GM19240 (cell line): ENCODE measurements around the gene RHOG.
A peak's percentile ranks its signal among the peaks of the same experiment; 100 is the strongest.
"Not testable (repeated sequence)": the region's sequence is repeated elsewhere in the genome, so short reads cannot be mapped to it uniquely, and the experiment has no call there.

ENCODE experiments used
- DNase-seq: peaks from one replicate; pipeline ENCODE4 v3.0.0; 2011; ENCODE audit warnings: low spot score; ENCODE audit not compliant: insufficient read length

RHOG gene

DNA sequence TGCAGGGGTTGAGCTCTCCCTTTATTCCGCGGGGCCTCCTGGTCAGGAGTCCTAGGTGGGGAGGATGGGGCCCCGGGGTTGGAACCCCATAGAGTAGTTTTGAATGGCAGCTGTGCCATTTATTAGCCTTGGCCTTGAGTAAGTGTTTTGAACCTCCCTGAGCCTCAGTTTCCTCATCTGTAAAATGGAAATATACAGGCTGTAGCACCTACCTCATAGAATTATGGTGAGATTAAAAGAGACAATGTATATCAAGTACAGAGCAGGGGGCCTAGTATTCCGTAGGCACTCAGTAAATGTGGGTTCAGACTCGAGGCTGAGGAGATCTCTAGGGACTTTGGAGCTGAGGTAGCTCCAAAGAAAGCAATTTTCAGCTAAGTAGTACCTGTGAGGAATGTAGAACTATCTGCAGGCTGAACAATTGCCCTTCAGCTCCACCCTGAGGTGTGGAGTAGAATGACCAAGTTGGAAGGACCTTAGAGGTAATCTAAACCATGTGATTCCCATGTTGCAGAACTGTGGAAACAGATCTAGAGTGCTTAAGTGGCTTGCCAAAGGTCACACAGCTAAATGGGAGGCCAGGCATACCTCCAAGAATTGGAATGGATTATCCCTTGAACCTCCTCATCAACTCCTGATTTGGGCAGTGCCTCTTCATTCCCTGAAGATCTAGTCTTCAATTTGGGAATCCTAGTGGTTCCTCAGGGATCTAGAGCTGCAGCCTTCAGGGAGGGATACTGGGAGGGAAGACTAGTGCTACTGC lies 31.7 kb downstream of the RHOG start:
- DNase-seq = peak; percentile 52

DNA sequence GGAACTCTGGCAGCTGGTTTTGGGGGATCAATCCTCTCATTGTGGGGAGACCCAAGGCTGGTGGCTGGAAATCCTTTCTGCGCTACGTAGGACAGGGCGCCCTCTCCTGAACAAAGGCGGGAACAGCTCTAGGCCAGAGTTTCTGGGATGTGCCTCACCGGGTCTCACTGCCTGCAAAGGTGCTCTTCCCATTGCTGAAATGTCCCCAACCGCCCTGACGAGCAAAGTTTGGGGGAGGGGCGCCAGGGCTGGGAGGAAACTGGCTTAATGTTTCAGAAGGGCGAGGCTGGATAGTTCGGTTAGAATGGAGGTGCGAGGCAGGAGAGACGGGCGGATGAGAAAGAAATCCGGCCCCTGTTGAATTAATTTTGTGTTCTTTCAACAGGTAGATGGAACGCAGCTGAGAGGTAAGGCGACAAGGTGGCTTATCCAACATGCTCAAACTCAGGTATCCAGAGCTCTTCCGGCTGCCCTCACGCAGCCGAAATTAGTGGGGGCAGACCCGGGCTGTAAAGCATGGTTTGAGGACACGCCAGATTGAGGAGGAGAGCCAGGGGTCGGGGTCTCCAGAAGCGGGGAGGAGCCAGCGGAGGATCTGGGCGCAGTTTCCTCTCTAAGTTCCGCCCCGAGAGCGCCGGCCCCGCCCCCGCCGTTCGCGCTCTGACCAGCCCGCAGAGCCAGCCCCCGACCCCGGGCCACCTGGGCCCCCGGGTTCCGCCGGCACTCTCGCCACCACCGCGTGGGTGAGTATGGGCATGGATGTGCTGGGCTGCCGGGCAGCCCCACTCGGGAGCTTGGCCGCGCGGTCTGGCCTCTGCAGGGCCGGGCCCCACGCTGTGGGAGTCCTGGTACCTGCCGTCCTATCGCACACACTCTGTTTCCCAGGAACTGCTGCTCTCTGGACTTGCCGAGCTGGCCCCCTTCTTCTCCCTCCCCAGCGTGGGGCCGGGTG lies 32.6 kb downstream of the RHOG start, which contains the start of gene PGAP2:
Gene PGAP2 (plus strand): TSS at position 652 of the 952 bp plus-strand sequence. CDS start 2,700 bp downstream, outside the sequence.
- DNase-seq = peak; percentile 47

DNA sequence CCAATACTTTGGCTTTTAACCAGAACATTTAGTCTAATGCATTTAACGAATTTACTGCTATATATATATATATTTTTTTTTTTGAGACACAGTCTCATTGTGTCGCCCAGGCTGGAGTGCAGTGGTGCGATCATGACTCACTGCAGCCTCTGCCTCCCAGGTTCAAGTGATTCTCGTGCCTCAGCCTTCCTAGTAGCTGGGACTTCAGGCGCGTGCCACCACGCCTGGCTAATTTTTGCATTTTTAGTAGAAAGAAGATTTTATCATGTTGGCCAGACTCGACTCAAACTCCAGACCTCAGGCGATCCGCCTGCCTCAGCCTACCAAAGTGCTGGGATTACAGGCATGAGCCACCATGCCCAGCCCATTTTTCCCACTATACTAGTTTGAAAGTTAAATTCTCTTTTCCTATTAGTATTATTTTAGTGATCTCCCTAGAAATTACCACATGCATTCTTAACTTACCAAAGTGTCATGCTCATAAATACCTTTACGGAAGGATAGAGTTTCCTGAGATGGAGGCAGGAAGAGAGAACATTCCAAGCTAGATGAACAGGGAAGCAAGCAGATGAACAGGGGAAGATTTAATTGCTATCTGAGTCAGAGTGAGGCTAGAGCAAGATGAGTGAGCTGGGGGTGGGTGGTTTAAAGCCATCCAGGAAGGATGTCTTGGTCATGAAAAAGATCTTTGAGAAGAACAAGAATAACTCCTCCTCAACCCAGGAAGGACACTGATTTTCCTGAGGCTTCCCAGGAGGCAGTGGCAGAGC lies 36.8 kb downstream of the RHOG start:
- no peak for DNase-seq

DNA sequence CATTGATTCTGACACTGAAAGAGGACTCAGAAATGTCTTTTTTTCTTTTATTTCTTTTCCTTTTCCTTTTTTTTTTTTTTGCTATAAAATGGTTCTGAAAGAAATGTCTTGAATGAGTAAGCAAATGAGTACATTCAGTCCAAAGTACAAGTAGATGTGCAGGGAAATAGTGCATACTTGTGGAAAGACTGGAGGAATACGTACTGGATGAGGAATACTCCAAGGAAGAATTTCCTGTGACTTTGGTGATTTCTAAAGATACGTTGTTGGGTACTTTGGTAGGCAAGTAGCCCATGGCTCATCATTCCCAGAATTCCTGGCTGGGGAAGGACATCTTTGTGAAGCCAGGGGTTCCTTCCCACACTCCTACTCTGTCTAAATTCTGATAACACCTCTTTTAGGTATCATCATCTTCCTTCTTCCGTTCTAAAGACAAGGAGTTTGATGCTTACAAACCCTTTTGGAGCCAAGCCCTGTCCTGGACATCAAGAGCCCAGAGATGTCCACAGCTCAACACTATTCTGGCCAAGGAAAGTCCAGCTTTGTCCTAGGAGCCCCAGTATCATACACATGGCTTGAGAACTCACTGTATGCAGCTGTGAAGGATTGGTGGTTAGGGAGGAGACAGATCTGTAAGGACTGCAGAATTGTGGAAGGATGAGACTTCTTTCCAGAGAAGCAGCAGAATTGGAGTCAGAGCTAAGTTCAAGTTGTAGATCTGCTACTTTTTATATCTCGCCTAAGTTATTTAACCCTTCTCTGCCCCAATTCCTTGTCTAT lies 38.6 kb downstream of the RHOG start:
- DNase-seq = no peak

DNA sequence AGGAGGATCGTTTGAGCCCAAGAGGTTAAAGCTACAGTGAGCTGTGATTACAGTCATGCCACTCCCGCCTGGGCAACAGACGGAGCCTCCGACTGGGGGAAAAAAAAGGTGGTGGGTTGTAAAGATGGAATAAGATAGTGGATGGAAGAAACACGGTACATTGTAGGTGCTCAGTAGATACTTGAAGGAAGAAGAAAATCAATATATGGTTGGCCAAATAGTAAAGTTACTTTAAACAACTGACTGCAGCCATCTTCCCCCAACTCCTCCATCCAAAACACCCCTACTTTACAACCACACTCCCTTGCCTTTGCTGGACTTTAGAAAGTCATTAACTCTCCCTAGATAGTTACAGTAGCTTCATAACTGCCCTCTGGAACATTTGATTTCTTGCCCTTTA lies 40.9 kb downstream of the RHOG start:
- DNase-seq = no peak

DNA sequence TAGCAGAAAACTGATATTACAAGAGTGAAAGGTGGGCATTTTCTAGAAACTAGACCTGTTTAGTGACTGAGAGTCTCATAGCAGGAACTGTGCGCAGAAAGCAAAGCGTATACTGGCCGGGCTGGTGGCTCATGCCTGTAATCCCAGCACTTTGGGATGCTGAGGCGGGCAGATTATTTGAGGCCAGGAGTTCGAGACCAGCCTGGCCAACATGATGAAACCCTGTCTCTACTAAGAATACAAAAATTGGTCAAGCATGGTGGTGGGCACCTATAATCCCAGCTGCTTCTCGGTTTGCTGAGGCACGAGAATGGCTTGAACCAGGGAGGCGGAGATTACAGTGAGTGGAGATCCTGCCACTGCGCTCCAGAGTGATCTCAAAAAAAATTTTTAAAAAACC lies 41.6 kb downstream of the RHOG start:
- no peak for DNase-seq

DNA sequence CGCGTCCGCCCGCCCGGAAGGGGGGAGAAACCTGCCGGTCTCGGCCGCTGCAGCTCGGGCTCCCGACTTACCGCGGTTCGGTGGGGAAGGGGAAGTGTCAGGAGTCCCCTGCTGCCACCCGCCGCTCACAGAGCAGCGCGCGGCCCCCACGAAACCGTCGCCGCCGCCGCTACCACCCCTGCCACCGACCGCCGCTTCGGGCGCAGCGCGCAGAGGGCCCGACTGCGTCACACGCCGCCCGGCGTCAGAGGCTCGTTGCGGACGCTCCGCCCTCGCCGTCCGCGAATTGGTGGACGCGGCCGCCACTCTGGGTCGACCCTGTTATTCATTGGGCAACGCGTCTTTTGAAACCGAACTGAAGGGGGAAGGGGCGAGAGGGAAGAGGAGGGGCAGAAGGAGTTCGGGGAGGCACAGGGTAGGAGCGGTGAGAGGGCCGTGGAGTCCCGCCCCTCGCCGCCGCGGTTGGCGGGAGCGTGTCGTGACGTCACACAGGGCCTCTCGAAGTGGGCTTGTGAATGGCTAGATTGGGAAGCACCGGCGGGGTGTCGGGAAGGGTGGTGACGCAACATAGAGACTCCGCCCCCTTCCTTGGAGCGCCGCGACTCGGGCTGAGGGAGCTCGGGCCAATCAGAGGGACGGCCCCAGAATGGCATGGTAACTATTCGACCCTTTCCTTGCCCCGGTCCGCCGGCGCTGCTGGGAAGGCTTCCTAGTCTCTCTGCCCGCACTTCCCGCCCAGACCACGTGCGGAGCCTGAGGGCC lies 43.2 kb downstream of the RHOG start, which contains the start of gene NUP98:
Gene NUP98 (minus strand): TSS at position 226 of the 762 bp plus-strand sequence. CDS start 15,437 bp downstream, outside the sequence.
- DNase-seq = peak; percentile 95

DNA sequence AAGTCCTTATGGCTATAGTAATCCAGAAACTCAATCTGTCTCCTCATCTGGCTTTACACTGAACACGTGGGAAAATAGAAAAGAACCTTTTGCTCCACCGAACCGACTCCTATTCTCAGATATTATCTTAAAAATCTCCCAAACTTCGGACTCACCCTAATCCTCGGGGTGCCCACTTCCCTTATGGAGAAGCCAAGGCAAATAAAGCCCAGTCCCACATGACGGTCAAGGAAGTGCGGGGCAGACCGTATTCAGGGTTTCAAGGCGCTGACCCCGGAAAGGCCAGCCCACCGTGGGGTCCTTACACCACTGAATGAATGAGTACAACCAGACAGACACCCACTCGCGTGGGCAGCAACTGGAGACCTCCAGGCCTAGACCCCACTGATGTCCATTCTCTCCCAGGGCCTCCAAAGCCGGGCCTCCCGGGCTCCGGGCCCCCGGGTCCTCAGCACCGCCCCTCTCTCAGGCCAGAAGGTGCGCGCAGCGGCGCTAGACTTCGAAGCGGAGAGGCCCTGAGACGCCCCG lies 43.9 kb downstream of the RHOG start:
- DNase-seq = no peak

DNA sequence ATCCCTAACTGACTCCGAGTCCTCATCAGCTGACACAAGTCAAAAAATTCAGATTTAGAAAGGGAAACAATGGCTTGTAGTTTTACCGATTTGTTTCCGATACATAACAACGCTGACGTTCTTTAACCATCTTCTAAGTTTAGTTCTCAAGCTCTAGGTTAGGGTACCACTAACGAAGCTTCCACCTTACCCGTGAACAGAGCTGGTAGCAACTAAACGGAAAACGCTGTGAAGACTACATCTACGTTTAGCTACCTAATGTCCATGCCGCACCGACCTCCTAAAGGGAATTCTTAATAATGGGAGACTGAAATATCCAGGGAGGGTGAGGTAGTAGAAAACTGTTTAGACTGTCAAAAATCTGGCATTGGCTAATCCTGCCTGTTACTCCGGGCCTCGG lies 44.4 kb downstream of the RHOG start:
- no peak for DNase-seq

DNA sequence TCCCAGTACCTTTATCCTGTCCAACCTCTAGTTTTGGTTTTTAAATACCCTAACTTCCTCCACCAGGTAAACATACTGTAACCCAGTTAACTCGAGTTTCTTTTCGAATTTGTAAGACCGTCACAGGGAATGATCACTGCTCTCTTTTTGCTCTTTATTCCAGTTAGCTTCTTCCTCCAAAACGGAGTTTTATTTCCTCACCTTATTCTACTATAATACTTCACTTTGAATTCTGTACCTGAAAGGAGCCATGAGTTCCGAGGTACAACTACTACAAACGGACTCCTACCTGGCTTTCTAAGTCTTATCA lies 44.8 kb downstream of the RHOG start:
- no peak for DNase-seq

DNA sequence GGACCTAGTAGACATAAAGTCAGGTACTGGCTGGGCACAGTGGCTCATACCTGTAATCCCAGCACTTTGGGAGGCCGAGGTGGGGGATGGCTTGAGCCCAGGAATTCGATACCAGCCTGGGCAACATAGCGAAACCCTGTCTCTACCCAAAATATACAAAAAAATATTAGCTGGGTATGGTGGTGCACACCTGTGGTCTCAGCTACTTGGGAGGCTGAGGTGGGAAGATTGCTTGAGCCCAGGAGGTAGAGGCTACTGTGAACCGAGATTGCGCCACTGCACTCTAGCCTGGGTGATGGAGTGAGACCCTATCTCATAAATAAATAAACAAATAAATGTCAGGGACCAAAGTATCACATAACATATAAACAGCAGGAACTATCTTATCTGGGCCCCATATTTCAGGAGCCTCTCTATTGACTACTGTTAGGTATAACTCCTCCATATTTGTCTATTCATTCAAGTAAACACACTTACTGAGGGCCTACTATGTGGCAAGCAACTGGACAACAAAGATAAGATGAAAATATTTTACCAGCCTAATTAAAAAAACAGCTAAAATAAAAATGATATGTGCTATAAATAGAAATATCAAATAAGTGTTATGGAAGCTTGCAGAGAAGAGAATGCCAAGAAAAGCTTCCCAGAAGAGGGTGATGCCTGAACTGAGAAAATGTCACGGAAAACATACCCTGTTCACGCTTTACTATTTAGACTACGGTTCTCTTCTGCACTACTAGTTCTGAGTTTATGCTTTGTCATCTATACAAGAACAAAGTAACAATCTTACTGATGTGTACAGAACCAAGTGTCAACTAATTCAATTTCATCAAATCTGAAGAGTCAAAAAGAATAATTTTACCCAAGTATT lies 45.4 kb downstream of the RHOG start:
- DNase-seq = no peak

DNA sequence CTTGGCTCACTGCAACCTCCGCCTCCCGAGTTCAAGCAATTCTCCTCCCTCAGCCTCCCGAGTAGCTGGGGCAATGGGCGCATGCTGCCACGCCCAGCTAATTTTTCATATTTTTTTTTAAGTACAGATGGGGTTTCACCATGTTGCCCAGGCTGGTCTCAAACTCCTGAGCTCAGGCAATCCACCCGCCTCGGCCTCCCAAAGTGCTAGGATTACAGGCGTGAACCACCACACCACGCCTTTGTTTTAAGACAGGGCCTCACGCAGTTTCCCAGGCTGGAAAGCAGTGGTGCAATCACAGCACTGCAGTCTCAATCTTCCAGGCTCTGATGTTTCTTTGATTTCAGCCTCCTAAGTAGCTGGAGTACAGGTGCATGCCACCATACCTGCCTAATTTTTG lies 46.4 kb downstream of the RHOG start:
- not testable (repeated sequence) for DNase-seq

DNA sequence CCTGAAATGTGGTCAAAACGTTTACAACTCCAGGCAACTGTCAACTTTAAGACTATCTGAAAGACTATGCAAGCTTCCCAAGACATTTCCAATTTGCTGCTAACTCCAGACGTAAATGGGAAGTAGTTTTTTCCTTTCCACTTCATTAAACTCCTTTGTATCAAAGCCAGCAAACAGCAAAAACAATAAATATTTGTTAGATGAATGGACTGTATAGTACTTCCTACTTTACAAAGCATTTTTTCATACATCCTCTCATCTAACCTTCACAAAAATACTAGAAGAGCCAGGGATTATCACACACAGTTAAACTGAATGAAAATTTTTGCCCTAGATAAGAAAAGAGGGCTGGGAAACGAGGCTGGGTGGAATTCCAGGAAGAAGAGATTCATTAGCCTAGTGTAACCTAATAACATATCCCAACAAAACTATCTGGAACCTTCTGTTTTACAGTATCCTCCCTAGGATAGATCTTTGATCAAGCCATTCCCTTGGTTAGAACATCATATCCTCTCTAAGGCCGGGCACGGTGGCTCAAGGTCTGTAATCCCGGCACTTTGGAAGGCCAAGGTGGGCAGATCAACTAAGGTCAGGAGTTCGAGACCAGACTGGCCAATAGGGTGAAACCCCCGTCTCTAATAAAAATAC lies 53.9 kb downstream of the RHOG start:
- no peak for DNase-seq

DNA sequence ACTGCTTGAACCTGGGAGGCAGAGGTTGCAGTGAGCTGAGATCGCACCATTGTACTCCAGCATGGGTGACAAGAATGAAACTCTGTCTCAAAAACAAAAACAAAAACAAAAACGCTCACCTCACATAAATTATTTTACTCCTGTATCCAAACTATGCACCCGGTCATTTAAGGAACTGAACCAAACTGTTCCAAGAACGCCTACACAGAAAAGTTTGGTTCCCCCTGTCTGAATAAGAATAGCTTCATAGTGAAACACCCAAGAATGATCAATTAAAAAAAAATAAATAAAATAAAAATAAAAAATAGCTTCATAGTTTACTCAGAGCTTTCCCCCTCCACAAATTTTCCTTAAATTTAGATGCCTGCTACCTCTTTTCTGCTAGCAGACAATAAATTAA lies 57.1 kb downstream of the RHOG start:
- no peak for DNase-seq

DNA sequence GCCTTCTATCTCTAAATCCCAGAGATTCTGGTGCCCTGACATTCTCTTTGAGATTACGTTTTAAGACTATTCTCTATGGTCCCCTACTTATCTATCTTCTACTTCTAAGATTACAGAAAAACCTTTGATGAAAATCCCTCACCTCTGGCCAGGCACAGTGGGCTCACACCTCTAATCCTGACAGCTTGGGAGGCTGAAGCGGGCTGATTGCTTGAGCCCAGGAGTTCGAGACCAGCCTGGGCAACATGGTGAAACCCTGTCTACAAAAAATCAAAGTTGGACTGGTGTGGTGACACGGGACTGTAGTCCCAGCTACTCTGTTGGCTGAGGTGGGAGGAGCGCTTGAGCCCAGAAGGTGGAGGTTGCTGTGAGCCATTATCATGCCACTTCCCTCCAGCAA lies 57.8 kb downstream of the RHOG start:
- DNase-seq = no peak

DNA sequence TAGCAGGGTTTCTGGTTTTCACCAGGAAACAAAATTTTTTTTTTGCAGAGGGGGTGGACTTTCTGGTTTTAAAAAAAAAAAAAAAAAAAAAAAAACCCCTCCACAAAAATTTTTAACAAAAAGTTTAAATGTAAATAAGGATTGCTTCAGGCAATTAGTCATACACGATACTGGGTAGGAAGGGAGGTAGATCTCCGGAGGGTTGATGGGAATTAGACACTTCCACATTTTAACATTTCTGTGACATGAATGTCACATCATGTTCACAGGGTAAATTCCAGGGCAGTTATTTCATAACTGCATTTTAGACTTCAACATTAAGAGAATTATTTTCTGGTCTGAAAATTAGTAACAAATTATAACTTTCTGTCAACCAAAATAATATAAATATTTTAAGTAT lies 59.3 kb downstream of the RHOG start:
- DNase-seq = no peak
